Renal pelvis (tissue), 4 donors: ENCODE results near the gene SLC38A3. TPM values are rescaled to one million over a fixed set of nuclear protein-coding genes. Genes with fewer than 3 reads are reported as not detected.
A peak's percentile ranks its signal among the peaks of the same experiment; 100 is the strongest.
"Not testable (repeated sequence)": the region's sequence is repeated elsewhere in the genome, so short reads cannot be mapped to it uniquely, and the experiment has no call there.

Experiments
- DNase-seq: peaks from one replicate; pipeline ENCODE4 v3.0.0-alpha.2; 2013
- polyA plus RNA-seq, 3 donors: library from polyadenylated mRNA; unstranded; fragments of 120-200 nt; gene quantifications; one replicate each; pipeline ENCODE4 v1.2.1, GENCODE V29; 2013; ENCODE audit not compliant: insufficient read length in 3 of 3

The SLC38A3 gene
- polyA plus RNA-seq, 3 donors, result 8.3 to 9.4 (median 9.1) TPM

GRCh38 chr3:50230104-50230793, 25.2 kb downstream of the SLC38A3 start:
- DNase-seq, result no peak

- no peak for DNase-seq
These were observed 25.7 kb downstream of the SLC38A3 start for GRCh38 chr3:50230794-50231125.

- DNase-seq, result no peak
These were observed 26.5 kb downstream of the SLC38A3 start for GRCh38 chr3:50231581-50231980.

DNA sequence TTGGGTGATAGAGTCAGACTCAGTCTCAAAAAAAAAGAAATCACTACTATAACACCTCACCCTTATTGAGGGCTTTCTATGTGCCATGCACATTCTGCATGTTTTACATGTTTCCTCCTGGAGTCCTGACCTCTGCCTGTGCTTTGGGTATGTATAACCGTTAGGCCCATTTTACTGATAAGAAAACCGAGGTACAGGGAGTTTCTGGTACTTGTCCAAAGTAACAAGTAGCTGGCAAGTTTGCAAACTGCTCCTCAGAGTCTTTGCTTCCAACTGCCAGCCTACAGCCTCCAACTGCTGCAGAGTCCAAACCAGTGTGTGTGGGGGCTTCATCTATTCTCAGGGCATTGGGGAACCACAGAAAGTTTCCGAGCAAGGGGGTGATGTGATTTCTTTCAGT, 27.2 kb downstream of the SLC38A3 start:
- no peak for DNase-seq

DNA sequence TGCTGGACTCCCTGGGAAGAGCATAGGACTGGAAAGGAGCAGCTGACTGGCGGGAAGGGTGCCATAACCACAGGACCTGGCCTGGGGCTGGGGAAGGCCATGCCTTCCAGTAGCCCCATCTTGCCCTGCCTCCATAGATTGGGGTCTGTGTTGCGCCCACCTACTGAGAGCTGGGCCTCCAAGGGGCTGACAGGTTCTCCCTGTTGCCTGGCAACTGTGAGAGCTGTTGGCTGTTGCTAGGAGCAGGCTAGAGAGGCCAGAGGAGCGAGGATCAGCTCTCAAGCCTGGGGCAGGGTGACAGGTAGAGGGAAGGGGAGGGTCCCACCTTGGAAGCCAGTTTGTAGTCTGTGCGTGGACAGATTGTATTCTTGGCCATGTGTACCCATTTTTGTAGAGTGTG, 28.1 kb downstream of the SLC38A3 start:
- DNase-seq, result no peak

DNA sequence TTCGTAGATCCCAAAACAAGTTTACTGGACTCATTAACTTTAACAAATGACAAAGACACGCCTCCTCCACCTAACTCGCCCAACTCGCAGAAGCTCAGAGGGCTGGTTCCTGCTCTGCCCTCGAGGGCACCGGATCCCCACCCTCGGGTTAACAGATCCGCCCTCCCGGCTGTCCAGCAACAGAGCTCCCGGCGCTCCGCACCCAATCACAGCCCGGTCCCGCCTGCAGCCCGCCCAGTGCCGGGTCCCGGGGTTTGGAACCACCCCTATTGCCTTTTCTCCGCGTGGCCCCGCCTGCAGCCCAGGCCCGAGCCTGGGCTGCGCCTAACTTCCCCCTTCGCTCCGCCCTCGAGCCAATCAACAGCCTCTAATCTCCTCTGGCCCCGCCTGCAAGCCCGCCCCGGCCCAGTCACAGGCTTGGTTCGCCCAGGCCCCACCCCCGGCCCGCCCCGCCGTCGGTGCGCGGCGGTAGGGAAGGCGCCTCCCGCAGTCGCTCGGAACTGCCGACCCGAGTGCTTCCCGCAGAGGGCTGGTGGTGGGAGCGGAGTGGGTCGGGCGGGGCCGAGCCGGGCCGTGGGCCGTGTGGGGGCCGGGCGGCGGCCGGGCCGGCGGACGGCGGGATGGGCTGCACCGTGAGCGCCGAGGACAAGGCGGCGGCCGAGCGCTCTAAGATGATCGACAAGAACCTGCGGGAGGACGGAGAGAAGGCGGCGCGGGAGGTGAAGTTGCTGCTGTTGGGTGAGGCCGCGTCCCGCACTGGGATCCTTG, 30.8 kb downstream of the SLC38A3 start, which contains the start of gene GNAI2:
GNAI2 (plus strand) TSS at position 489 of the 768 bp plus-strand sequence; CDS start at position 621, 132 bp downstream.
- DNase-seq, result peak; percentile 99

DNA sequence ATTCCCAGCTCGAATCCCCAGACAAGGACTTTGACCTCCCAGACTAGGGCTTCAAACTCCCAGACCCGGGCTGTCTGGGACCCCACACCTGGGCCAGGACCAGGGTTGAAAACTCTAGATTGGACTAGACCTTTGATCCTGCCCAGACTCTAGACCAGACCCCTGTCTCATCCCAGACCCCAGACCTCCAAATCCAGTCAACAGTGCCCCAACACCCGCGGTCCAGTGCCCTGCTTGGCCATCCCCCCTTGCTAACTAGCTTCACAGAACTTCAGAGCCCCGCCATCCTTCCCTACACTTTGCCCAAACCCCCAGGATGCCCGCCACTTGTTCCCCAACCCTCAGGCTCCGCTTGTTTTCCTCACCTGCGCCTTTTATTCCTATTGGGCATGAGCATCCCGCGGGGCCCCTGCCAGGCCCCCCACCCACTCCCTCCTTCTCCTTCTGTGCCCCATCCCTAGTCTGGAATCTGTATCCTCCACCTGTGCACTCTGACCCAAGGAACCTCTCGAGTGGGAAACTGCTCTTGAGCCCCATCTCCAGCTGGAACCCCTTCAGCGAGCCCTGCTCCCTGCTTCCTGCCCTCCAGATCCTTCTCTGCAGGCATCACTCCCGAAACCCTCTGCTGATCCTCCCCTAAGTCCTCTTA, 31.5 kb downstream of the SLC38A3 start:
- no peak for DNase-seq

- no peak for DNase-seq
These were observed 32.1 kb downstream of the SLC38A3 start for GRCh38 chr3:50237133-50237651.

DNA sequence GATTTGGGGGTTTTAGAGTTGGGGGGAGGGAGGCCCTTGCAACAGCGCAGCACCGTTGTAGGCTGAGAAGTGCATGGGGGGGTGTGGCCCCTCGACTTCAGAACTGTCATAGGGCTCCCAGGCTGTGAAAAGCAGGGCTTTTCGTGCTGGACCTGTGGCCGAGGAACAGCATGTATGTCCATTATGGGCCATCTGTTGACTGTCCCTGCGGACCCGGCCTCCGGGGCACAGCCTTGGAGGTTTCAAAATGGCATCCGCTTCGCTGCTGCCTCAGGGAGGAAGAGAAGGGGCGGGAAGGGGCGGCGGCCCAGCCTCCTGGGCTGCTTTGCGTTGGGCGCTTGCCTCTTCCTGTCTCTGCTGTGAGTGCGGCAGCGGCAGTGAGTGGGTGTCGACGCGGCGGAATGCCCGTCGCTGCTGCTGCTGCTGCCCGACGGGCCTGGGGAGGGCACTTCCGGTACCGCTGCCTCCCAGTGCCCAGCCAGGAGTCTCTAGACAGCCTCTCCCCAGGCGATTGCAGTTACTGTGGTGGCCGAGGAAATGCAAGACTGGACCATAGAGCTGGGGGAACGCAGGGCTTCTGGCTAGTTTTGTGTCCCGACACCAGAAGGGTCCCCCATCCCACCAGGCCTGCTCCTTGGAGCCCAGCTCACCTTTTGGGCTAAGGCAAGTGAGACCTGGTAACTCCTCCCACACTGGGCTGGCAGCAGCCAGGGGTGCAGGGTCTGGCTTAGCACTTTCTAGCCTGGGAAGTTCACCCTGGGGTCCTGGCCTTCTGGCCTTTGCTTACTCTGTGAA, 32.9 kb downstream of the SLC38A3 start:
- peak; percentile 73 for DNase-seq

DNA sequence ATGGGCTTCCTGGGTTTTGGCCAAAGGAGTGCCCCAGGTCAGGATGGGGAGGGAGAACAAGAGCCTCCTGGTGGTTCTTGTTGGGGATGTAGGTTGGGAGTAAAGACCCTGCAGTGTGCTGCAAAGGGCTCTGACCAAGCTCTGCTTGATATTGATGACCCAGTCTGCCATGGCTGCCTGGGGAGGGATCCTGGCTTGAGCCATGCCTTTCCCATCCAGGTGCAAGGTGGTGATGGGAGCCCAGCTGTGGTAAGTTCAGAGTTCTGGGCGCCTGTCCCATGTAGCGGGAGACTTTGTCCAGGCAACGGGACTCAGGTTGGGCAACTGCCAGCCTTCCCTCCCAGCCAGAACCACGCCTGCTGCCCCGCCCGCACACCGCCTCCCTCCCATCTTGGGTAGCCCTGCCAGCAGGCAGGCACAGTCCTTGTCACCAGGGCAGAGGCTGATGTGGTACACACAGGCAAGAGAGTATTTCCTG, 33.5 kb downstream of the SLC38A3 start:
- no peak for DNase-seq

DNA sequence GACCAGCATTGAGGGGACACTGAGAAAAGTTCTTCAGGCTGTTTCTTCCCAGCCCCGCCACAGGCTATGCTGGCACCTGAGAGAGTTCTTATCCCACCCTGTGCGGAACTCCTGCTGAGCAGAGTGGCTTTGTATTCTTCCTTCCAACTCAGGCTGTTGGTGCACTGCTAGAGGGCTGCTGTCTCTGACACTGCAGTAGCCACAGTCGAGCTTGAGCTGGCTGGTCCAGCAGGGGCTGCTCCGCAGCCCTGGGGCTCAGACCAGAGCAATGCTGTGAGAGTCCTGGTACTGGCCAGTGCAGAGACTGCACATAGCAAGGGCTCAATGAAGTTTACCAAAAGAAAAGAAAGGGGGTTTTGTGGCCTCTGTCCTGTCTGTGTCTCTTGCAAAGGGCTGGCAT, 34.6 kb downstream of the SLC38A3 start:
- DNase-seq, result no peak

DNA sequence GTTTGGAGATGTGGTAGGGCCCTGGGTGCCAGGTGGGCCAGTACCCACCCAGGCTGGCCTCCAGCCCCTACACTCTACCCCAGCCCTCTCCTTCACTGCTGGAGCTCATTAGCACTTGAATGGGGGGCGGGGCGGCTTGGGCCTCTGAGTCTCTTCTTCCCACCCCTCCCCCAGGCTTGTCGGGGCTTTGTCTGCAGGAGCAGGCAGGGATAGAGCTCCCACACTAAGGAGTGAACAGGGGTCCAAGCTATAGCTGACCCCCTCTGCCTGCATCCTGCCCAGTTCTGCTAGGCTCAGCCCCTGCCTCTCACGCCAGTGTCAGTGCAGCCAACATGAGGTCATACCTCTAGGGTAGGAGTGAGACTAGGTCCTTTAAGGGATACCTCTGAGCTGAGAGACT, 36.1 kb downstream of the SLC38A3 start:
- no peak for DNase-seq

- no peak for DNase-seq
These were observed 36.8 kb downstream of the SLC38A3 start for GRCh38 chr3:50241713-50242380.

- DNase-seq, result no peak
These were observed 37.3 kb downstream of the SLC38A3 start for GRCh38 chr3:50242381-50242770.

DNA sequence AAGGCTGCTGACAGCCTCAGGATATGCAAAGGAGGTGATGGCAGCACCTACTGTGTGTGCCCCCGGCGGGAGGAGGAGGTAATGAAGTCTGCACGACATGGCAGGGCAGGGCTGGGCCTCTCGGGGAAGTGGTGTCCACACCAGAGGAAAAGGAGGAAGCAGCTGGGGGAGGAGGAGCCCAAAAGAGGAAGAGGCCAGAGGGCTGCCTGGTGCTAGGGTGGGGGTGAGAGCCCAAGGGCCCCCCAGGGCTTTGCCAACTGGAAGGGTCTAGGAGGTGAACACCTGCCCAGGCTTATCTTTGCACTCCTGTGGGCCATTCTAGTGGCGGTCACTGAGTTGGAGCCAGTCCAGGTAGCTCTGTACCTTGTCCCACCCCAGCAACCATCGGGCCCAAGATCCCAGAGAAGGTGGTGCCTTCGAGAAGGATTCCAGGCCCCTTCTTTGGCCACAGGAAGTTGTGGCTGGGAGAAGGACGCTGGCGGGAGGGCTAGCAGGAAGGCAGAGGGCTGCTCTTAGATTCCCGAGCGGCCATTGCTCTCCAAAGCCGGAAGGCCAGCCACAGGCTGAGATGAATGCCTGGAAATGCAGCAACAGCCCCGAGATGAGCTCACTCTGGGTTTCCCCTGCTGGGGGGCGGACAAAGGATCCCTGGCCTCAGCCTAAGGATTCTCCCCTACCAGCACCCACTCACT, 37.9 kb downstream of the SLC38A3 start:
- no peak for DNase-seq

DNA sequence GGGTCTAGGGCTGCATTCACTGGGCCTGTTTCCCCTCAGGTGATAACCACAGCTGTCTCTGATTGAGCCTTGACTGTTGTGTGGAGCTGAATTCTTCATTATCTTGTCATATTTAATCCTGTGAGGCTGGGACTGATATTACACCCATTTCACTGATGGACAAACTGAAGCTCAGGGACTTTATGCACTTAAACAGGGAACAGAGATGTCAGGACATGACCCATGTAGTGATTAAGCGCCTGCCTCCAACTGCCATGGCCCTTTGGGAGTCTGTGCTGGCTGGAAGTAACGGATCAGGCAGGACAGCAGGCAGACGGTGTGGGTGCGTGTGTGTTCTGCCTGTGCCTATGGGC, 38.4 kb downstream of the SLC38A3 start:
- no peak for DNase-seq

DNA sequence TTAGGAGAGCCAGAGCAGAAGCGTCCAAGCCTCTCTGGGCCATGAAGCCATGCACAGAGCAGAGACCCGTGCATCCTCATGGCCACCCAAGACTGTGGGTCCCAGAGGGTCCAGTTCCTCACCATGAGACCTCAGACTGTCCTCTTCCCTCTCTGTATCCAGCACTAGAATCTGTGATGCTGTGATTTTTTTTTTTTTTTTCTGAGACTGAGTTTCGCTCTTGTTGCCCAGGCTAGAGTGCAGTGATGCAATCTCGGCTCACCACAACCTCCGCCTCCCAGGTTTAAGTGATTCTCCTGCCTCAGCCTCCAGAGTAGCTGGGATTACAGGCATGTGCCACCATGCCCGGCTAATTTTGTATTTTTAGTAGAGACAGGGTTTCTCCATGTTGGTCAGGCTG, 39.7 kb downstream of the SLC38A3 start:
- not testable (repeated sequence) for DNase-seq

DNA sequence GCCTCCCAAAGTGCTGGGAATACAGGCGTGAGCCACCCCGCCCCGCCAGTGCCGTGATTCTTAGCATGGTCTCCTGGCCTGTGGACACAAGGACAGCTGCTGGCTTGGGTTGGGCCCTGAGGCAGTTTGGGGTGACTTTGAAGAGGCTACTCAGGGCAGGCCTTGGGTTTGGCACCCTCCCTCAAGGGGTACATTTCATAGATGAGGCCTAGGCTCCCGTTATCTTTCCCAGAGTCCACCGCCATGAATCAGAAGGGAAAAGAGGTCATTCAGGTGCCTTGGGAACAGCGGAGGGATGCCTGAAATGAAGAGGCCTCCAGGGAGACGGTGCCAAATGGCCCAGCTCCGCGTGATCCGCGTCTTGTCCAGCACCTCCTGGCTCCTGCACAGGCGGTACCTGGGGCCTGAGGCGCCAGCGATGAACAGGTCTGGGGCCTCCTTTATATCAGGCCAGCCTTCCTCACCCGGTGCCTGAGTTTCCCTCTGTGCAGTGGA, 40.2 kb downstream of the SLC38A3 start:
- no peak for DNase-seq

DNA sequence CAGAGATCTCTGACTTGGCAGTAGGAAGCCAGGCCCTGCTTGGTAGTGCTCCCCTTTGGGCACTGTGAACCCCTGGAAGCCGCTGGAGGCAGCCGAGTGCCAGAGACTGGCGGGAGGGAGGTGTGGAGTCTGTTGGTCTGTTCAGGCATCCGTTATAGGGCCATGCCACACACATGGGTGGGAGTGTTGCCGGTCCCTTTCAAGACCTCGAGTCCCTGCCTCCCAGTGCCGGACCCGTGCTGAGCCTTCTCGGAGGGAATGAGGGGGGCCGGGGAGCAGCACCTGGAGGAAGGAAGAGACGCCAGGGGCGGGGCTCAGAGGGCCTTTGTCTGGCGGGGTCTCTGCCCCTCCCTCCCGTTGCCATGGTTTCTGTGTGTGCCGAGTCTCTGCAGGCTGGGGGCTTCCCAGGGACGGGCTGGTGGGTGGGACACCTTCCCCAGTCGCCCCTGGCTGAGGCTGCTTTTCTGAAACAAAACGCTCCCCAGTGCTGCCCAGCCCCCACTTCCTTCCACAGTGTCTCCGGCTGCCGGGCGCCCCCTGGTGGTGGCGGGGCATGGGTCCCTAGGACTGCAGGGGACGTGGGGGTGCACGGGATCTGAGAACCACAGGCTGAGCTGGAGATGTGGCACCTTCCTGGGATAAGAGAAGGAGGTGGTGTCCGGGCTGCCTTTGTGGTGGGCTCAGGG, 40.9 kb downstream of the SLC38A3 start:
- peak; percentile 94 for DNase-seq

DNA sequence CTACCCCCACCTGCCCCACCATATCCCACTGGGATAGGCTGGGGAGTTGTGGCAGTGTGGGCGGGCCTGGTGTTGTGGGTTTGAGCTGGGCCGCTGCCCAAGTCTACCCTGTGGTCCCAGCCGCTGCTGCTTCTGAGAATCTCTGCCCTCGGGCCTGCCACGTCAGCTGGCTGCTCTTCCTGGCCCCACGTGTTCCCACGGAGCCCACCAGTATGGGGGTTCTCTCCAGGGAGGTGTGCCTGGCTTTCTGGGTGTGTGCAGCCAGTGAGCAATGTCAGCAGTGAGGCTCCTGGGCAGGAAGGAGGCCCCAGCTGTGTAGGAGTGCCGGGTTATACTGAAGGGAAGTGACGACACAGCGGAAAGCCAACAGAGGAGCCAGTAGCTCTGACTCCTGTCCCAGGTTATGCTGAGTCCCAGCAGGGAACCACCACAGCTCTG, 41.5 kb downstream of the SLC38A3 start:
- DNase-seq, result no peak
